H9 (cell line): ENCODE results near the gene MRPL53. TPM values are rescaled to one million over a fixed set of nuclear protein-coding genes. Genes with fewer than 3 reads are reported as not detected.
A peak's percentile ranks its signal among the peaks of the same experiment; 100 is the strongest.
"Not testable (repeated sequence)": the region's sequence is repeated elsewhere in the genome, so short reads cannot be mapped to it uniquely, and the experiment has no call there.

Source experiments
- DNase-seq: peaks from one replicate; pipeline ENCODE4 v3.0.0-alpha.2; 2017
- H2AFZ ChIP-seq: one replicate; pipeline ENCODE4 v1.6.1; 2013; ENCODE audit warnings: mild to moderate bottlenecking, low read length, control low read depth, moderate library complexity
- H2AK5ac ChIP-seq: 2 replicates; pipeline ENCODE4 v1.6.1; 2013; ENCODE audit warnings: low read length, control low read depth, mixed read lengths; ENCODE audit not compliant: insufficient read length
- H2BK120ac ChIP-seq: one replicate; pipeline ENCODE4 v1.6.1; 2013; ENCODE audit warnings: low read depth, mild to moderate bottlenecking, low read length, control low read depth, inconsistent platforms; ENCODE audit not compliant: poor library complexity, severe bottlenecking
- H2BK12ac ChIP-seq: 2 replicates; pipeline ENCODE4 v1.6.1; 2013; ENCODE audit warnings: low read length, control low read depth, mixed read lengths, low read depth; ENCODE audit not compliant: insufficient read length
- H2BK15ac ChIP-seq: 2 replicates; pipeline ENCODE4 v1.6.1; 2013; ENCODE audit warnings: low read depth, low read length, control low read depth
- H2BK20ac ChIP-seq: one replicate; pipeline ENCODE4 v1.6.1; 2013; ENCODE audit warnings: low read depth, mild to moderate bottlenecking, low read length, control low read depth, inconsistent platforms; ENCODE audit not compliant: poor library complexity, severe bottlenecking
- H2BK5ac ChIP-seq: 2 replicates; pipeline ENCODE4 v1.6.1; 2013; ENCODE audit warnings: low read length, control low read depth, mixed read lengths; ENCODE audit not compliant: insufficient read length
- H3K14ac ChIP-seq: 2 replicates; pipeline ENCODE4 v1.6.1; 2013; ENCODE audit warnings: low read length, control low read depth; ENCODE audit not compliant: insufficient read depth
- H3K18ac ChIP-seq: 2 replicates; pipeline ENCODE4 v1.6.1; 2013; ENCODE audit warnings: low read depth, mild to moderate bottlenecking, mixed read lengths, low read length, control low read depth; ENCODE audit not compliant: insufficient read length
- H3K23ac ChIP-seq: 2 replicates; pipeline ENCODE4 v1.6.1; 2013; ENCODE audit warnings: low read length, control low read depth, mixed read lengths, low read depth; ENCODE audit not compliant: insufficient read length
- H3K23me2 ChIP-seq: 2 replicates; pipeline ENCODE4 v1.6.1; 2013; ENCODE audit warnings: low read depth, mild to moderate bottlenecking, mixed read lengths, low read length, control low read depth; ENCODE audit not compliant: insufficient read length, poor library complexity, severe bottlenecking
- H3K27ac ChIP-seq: 2 replicates; pipeline ENCODE4 v1.5.1; 2013; ENCODE audit warnings: low read length, control low read depth, mixed read lengths, low read depth; ENCODE audit not compliant: insufficient read length
- H3K27me3 ChIP-seq: 2 replicates; pipeline ENCODE4 v1.6.1; 2013; ENCODE audit warnings: low read length, control low read depth, inconsistent platforms; ENCODE audit not compliant: insufficient read depth
- H3K4ac ChIP-seq: 2 replicates; pipeline ENCODE4 v1.6.1; 2013; ENCODE audit warnings: low read depth, mild to moderate bottlenecking, control low read depth, inconsistent platforms, low read length, moderate library complexity
- H3K4me1 ChIP-seq: 2 replicates; pipeline ENCODE4 v1.6.1; 2013; ENCODE audit warnings: low read length, control low read depth, inconsistent platforms; ENCODE audit not compliant: insufficient read depth
- H3K4me2 ChIP-seq: 2 replicates; pipeline ENCODE4 v1.6.1; 2013; ENCODE audit warnings: low read length, control low read depth, mixed read lengths; ENCODE audit not compliant: insufficient read length, insufficient read depth
- H3K56ac ChIP-seq: 2 replicates; pipeline ENCODE4 v1.6.1; 2013; ENCODE audit warnings: low read depth, mild to moderate bottlenecking, mixed read lengths, low read length, control low read depth; ENCODE audit not compliant: insufficient read length
- H3K79me1 ChIP-seq: 2 replicates; pipeline ENCODE4 v1.6.1; 2013; ENCODE audit warnings: low read depth, mild to moderate bottlenecking, moderate library complexity, low read length, control low read depth, inconsistent platforms; ENCODE audit not compliant: insufficient read depth, poor library complexity, severe bottlenecking
- H3K79me2 ChIP-seq: 2 replicates; pipeline ENCODE4 v1.6.1; 2013; ENCODE audit warnings: low read length, control low read depth, inconsistent platforms; ENCODE audit not compliant: insufficient read depth
- H3K9ac ChIP-seq: 2 replicates; pipeline ENCODE4 v1.6.1; 2013; ENCODE audit warnings: low read length, control low read depth, mixed read lengths; ENCODE audit not compliant: insufficient read length; ENCODE audit errors: extremely low read depth
- H3K9me3 ChIP-seq: one replicate; pipeline ENCODE4 v1.6.1; 2013; ENCODE audit warnings: low read depth, low read length, inconsistent platforms; ENCODE audit not compliant: control insufficient read depth
- H3T11ph ChIP-seq: one replicate; pipeline ENCODE4 v1.6.1; 2013; ENCODE audit warnings: mild to moderate bottlenecking, low read length, control low read depth, inconsistent platforms
- H4K20me1 ChIP-seq: one replicate; pipeline ENCODE4 v1.6.1; 2013; ENCODE audit not compliant: control insufficient read depth, insufficient read length, insufficient read depth
- H4K5ac ChIP-seq: 2 replicates; pipeline ENCODE4 v1.6.1; 2013; ENCODE audit warnings: low read depth, mild to moderate bottlenecking, mixed read lengths, low read length, control low read depth; ENCODE audit not compliant: insufficient read length
- H4K8ac ChIP-seq: replicated peaks from 2 replicates; pipeline ENCODE4 v1.6.1; 2013; ENCODE audit warnings: low read length, control low read depth, mixed read lengths, low read depth; ENCODE audit not compliant: insufficient read length
- H4K91ac ChIP-seq: 2 replicates; pipeline ENCODE4 v1.6.1; 2013; ENCODE audit warnings: low read depth, mild to moderate bottlenecking, moderate library complexity, mixed read lengths, low read length, control low read depth; ENCODE audit not compliant: insufficient read length
- H3K27ac Mint-ChIP-seq, 3 experiments: 2 replicates in 2 of 3; 3 replicates in 1 of 3; pipeline ENCODE4 v1.8.0; 2020 to 2021; ENCODE audit warnings: mixed read lengths in 3 of 3, mild to moderate bottlenecking in 1 of 3, moderate library complexity in 1 of 3
- H3K27me3 Mint-ChIP-seq: 2 replicates; pipeline ENCODE4 v1.8.0; 2021; ENCODE audit warnings: low read depth, mild to moderate bottlenecking, moderate library complexity, mixed read lengths
- H3K36me3 Mint-ChIP-seq, 3 experiments: 2 replicates in 2 of 3; 3 replicates in 1 of 3; pipeline ENCODE4 v1.8.0; 2020 to 2021; ENCODE audit warnings: low read depth in 3 of 3, mixed read lengths in 3 of 3; ENCODE audit not compliant: insufficient read depth in 1 of 3
- H3K4me1 Mint-ChIP-seq, 2 experiments: 2 replicates each; pipeline ENCODE4 v1.8.0; 2020; ENCODE audit warnings: mixed read lengths in 2 of 2
- H3K4me3 Mint-ChIP-seq, 2 experiments: 2 replicates in 1 of 2; 3 replicates in 1 of 2; pipeline ENCODE4 v1.8.0; 2020 to 2021; ENCODE audit warnings: mild to moderate bottlenecking in 2 of 2, mixed read lengths in 2 of 2, moderate library complexity in 1 of 2
- H3K9me3 Mint-ChIP-seq, 2 experiments: 2 replicates in 1 of 2; 3 replicates in 1 of 2; pipeline ENCODE4 v1.8.0; 2020; ENCODE audit warnings: mild to moderate bottlenecking in 2 of 2, mixed read lengths in 2 of 2, moderate library complexity in 1 of 2
- WGBS: extraction: QIAGEN DNeasy Blood & Tissue Kit; methylation state at CpG from one replicate; pipeline ENCODE4 v1.1.7; 2013; ENCODE audit warnings: missing lambda C conversion rate, low lambda C conversion rate, mixed read lengths; ENCODE audit not compliant: insufficient read length; ENCODE audit errors: extremely low coverage; 5-methylcytosine and 5-hydroxymethylcytosine counted together
- total RNA-seq: library from RNA; stranded (reverse); gene quantifications from 2 replicates; pipeline ENCODE4 v1.2.1, GENCODE V29; 2021

MRPL53 gene
- total RNA-seq, 1 experiment from 2014 or later = 59.5 TPM

- H2AFZ ChIP-seq, H3K27me3 ChIP-seq, H3K79me1 ChIP-seq, H3K14ac ChIP-seq, H2BK15ac ChIP-seq, H4K91ac ChIP-seq, H3K27me3 Mint-ChIP-seq, H2BK120ac ChIP-seq, DNase-seq, H3K23ac ChIP-seq, H3K27ac ChIP-seq, H3K56ac ChIP-seq, H3K9ac ChIP-seq, H3K4ac ChIP-seq, H4K8ac ChIP-seq, H2AK5ac ChIP-seq, H4K20me1 ChIP-seq, H4K5ac ChIP-seq, H3K9me3 Mint-ChIP-seq, H3T11ph ChIP-seq, H3K18ac ChIP-seq, H3K9me3 ChIP-seq, H3K27ac Mint-ChIP-seq, H2BK20ac ChIP-seq, H3K4me1 ChIP-seq, H3K79me2 ChIP-seq, H2BK5ac ChIP-seq, H2BK12ac ChIP-seq: not testable (repeated sequence)
- WGBS = no CpG with 5 or more reads among the region's 13 CpGs
- Mint-ChIP-seq H3K4me3 (peak overlapping the region; percentile 96 to 97), H3K36me3 (peaks cover 10 to 29% (median 28%) of the 10 kb centered on the region in 3 experiments; a peak in 6 of 7 replicates), H3K4me1 (peaks cover 30 to 35% of the 10 kb centered on the region in 2 experiments)
- Histone ChIP-seq H3K23me2 (peaks cover 18% of the 10 kb centered on the region), H3K4me2 (peak overlapping the region; percentile 97)
Observed at GRCh38 chr2:74459503-74460118, 12.9 kb downstream of the MRPL53 start.
